HG02763 (cell line): ENCODE measurements around the gene OVOL3.
"Not testable (repeated sequence)": the region's sequence is repeated elsewhere in the genome, so short reads cannot be mapped to it uniquely, and the experiment has no call there.

Source experiments
- ATAC-seq: cut with Tn5 transposase; IDR thresholded peaks from one replicate; pipeline ENCODE4 v1.9.1; 2021; ENCODE audit warnings: mild to moderate bottlenecking, moderate library complexity; ENCODE audit not compliant: unreplicated experiment

OVOL3 gene

GRCh38 chr19:36125557-36125956 lies 14.6 kb downstream of the OVOL3 start:
- ATAC-seq, result no peak

- ATAC-seq, result no peak
Measured at GRCh38 chr19:36128392-36128736, 17.4 kb downstream of the OVOL3 start.

- ATAC-seq, result not testable (repeated sequence)
Measured at GRCh38 chr19:36131221-36131620, 20.3 kb downstream of the OVOL3 start.

GRCh38 chr19:36134867-36135266 lies 23.9 kb downstream of the OVOL3 start:
- not testable (repeated sequence) for ATAC-seq

- ATAC-seq, result no peak
Measured at GRCh38 chr19:36136964-36137686, 26.2 kb downstream of the OVOL3 start.

GRCh38 chr19:36139120-36139472 lies 28.2 kb downstream of the OVOL3 start:
- no peak for ATAC-seq

GRCh38 chr19:36139473-36140303 lies 28.7 kb downstream of the OVOL3 start, which contains the start of gene CAPNS1:
Gene CAPNS1 (plus strand): TSS chr19:36140066. CDS start chr19:36141012, 946 bp downstream.
- peak; percentile 85 for ATAC-seq

GRCh38 chr19:36140304-36141038 lies 29.5 kb downstream of the OVOL3 start:
- ATAC-seq, result no peak

- ATAC-seq, result peak; percentile 48
Measured at GRCh38 chr19:36141039-36141927, 30.3 kb downstream of the OVOL3 start.

- ATAC-seq, result no peak
Measured at GRCh38 chr19:36142046-36142445, 31.1 kb downstream of the OVOL3 start.

- ATAC-seq, result no peak
Measured at GRCh38 chr19:36142496-36142895, 31.6 kb downstream of the OVOL3 start.

- ATAC-seq, result no peak
Measured at GRCh38 chr19:36144624-36145023, 33.7 kb downstream of the OVOL3 start.

- no peak for ATAC-seq
Measured at GRCh38 chr19:36149673-36150406, 38.9 kb downstream of the OVOL3 start.

- ATAC-seq, result no peak
Measured at GRCh38 chr19:36150586-36150985, 39.6 kb downstream of the OVOL3 start.

- no peak for ATAC-seq
Measured at GRCh38 chr19:36151144-36152018, 40.4 kb downstream of the OVOL3 start.

GRCh38 chr19:36152019-36152351 lies 41.0 kb downstream of the OVOL3 start:
- no peak for ATAC-seq

- ATAC-seq, result no peak
Measured at GRCh38 chr19:36152352-36153091, 41.6 kb downstream of the OVOL3 start, which contains the start of gene COX7A1. Gene COX7A1 (minus strand): TSS chr19:36152447. CDS start chr19:36152407, 40 bp downstream.

- ATAC-seq, result no peak
Measured at GRCh38 chr19:36153126-36153525, 42.2 kb downstream of the OVOL3 start.
